Choroid plexus epithelial cell (primary cell): Measurements from ENCODE around the gene PTPN7.
"Not testable (repeated sequence)": the region's sequence is repeated elsewhere in the genome, so short reads cannot be mapped to it uniquely, and the experiment has no call there.

ENCODE experiments used
- DNase-seq: peaks from one replicate; pipeline ENCODE4 v3.0.0-alpha.2; 2010; ENCODE audit warnings: low read depth
- H3K4me3 ChIP-seq: 2 replicates; pipeline ENCODE4 v1.5.1; 2011; ENCODE audit warnings: low read depth, mild to moderate bottlenecking, control low read depth, low read length, moderate library complexity
- TF ChIP-seq, protein P1 (sequence below): conservative IDR thresholded peaks from 2 replicates; pipeline ENCODE4 v1.5.1; 2011; ENCODE audit warnings: low read depth, mild to moderate bottlenecking, control low read depth, inconsistent platforms, low read length, moderate library complexity

Gene PTPN7

DNA sequence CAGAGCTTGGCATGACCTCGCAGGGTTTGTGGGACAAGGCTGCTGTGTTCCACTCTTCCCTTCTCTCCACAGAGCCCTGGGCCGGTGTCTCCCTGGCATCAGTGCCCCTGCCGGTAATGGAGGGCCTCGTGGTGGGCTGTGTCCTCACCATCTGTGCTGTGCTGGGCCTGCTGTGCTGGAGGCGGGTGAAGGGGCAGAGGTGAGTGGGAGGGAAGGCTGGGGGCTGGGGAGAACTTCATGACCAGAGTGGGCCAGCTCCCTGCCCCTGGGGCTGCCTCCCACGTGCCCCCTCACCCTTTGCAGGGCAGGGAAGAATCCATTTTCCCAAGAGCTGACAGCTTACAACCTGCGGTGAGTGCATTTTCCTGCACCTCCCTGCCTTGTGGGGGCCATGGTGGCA, 21.2 kb upstream of the PTPN7 start:
- no peak for DNase-seq
- H3K4me3 ChIP-seq = no peak overlapping the region
- TF ChIP-seq, protein P1, sequence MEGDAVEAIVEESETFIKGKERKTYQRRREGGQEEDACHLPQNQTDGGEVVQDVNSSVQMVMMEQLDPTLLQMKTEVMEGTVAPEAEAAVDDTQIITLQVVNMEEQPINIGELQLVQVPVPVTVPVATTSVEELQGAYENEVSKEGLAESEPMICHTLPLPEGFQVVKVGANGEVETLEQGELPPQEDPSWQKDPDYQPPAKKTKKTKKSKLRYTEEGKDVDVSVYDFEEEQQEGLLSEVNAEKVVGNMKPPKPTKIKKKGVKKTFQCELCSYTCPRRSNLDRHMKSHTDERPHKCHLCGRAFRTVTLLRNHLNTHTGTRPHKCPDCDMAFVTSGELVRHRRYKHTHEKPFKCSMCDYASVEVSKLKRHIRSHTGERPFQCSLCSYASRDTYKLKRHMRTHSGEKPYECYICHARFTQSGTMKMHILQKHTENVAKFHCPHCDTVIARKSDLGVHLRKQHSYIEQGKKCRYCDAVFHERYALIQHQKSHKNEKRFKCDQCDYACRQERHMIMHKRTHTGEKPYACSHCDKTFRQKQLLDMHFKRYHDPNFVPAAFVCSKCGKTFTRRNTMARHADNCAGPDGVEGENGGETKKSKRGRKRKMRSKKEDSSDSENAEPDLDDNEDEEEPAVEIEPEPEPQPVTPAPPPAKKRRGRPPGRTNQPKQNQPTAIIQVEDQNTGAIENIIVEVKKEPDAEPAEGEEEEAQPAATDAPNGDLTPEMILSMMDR = no peak

- H3K4me3 ChIP-seq, DNase-seq: not testable (repeated sequence)
Observed at GRCh38 chr1:202180751-202181139, 20.3 kb upstream of the PTPN7 start.

GRCh38 chr1:202179828-202180750, 19.7 kb upstream of the PTPN7 start:
- H3K4me3 ChIP-seq = no peak overlapping the region
- no peak for DNase-seq
- TF ChIP-seq, protein P1 = no peak

DNA sequence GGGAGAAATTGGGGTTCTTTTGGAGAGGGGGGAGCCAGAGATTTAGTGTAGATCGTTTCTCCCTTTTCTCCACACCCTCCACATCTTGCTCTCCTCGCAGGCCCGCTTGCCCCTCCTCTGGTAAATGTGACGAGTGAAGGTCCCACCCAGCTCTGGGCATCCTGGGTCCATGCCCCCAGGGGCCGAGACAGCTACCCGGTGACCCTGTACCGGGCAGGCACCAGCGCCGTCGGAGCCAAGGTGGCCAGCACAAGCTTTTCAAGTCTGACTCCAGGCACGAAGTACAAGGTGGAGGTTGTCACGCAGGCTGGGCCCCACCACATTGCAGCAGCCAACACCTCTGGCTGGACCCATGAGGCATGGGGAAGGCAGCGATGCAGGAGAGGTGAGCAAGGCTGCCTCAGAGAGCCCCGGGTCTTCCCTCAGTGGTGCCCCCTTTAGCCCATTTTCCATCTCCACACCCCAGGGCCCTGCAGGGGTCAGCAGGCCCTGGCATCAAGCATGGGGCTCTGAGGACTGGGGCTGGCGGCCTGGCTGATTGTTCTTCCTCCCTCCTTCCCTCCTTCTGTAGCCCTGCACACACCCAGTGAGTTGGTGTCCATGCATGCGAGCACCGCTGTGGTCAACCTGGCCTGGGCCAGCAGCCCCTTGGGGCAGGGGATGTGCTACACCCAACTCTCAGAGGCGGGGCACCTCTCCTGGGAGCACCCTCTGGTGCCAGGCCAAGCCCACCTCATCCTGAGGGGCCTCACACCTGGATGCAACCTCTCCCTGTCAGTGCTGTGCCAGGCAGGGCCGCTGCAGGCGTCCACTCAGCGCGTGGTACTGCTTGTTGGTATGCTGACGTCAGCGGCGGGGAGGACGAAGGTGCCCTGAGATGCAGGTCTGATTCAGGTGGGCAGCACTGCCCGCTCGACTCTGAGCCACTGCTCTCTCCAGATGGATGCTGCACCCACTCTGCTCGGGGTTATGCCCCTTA, 16.8 kb upstream of the PTPN7 start:
- DNase-seq = no peak
- TF ChIP-seq, protein P1 = no peak
- H3K4me3 ChIP-seq = no peak overlapping the region

- no peak overlapping the region for H3K4me3 ChIP-seq
- TF ChIP-seq, protein P1 = no peak
- no peak for DNase-seq
Observed at GRCh38 chr1:202173993-202174392, 13.6 kb upstream of the PTPN7 start.

- no peak overlapping the region for H3K4me3 ChIP-seq
- TF ChIP-seq, protein P1 = no peak
- DNase-seq = no peak
Observed at GRCh38 chr1:202172015-202172355, 11.6 kb upstream of the PTPN7 start.

DNA sequence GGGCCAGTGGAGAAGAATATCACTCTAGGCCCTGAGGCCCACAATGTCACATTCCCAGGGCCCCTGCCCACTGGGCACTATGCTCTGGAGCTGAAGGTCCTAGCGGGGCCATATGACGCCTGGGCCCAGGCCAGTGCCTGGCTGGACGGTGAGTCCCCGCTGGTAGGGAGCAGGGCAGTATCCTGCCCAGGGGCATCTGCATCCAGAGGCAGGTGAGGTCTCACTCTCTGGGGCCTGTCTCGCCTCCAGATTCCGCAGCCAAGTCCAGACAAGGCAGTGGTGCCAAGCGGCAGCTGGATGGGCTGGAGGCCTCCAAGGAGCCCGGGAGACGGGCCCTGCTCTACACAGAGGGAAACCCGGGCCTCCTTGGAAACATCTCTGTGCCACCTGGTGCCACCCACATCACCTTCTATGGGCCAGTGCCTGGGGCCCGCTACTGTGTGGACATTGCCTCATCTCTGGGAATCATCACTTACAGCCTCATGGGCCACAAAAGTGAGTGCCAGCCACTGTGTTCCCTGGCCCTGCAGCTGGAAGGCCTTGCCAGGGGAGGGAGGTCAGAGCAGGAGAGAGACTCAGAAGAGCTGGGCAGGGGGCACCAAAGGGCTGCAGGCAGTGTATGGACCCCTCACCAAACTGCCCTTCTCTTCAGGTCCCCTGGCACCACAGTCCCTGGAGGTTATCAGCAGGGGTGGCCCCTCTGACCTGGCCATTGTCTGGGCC, 11.1 kb upstream of the PTPN7 start:
- H3K4me3 ChIP-seq = no peak overlapping the region
- TF ChIP-seq, protein P1 = no peak
- DNase-seq = no peak
